Neural progenitor cell (in vitro differentiated cells): ENCODE results near the gene SPTAN1.

Source experiments
- EZH2phosphoT487 ChIP-seq: fragments of 200-600 bp; sonication (generic); IDR thresholded peaks from 2 replicates; pipeline ENCODE4 v1.6.1; 2017; ENCODE audit warnings: antibody characterized with exemption
- TF ChIP-seq, protein P1 (sequence below): fragments of 200-600 bp; sonication (generic); IDR thresholded peaks from 2 replicates; pipeline ENCODE4 v1.5.1; 2017; ENCODE audit warnings: antibody characterized with exemption, mild to moderate bottlenecking

DNA sequence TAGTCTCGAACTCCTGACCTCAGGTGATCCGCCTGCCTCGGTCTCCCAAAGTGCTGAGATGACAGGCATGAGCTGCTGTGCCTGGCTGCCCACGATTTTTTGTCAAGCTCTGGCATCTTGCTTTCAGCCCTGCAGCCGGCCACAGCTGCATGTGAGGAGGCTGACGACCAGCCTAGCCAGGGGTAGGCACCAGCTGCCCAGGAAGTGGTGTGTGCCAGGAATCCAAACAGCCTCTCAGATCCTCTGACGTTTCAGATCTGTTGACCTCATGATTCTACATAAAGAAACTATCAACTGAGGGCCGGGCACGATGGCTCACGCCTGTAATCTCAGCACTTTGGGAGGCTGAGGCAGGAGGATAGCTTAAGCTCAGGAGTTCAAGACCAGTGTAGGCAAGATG is 85.3 kb downstream of the SPTAN1 start:
- TF ChIP-seq, protein P1, sequence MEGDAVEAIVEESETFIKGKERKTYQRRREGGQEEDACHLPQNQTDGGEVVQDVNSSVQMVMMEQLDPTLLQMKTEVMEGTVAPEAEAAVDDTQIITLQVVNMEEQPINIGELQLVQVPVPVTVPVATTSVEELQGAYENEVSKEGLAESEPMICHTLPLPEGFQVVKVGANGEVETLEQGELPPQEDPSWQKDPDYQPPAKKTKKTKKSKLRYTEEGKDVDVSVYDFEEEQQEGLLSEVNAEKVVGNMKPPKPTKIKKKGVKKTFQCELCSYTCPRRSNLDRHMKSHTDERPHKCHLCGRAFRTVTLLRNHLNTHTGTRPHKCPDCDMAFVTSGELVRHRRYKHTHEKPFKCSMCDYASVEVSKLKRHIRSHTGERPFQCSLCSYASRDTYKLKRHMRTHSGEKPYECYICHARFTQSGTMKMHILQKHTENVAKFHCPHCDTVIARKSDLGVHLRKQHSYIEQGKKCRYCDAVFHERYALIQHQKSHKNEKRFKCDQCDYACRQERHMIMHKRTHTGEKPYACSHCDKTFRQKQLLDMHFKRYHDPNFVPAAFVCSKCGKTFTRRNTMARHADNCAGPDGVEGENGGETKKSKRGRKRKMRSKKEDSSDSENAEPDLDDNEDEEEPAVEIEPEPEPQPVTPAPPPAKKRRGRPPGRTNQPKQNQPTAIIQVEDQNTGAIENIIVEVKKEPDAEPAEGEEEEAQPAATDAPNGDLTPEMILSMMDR, result no peak
- no peak for TF ChIP-seq EZH2phosphoT487
